ENCODE measurements around the gene APOC1.

APOC1 gene

DNA sequence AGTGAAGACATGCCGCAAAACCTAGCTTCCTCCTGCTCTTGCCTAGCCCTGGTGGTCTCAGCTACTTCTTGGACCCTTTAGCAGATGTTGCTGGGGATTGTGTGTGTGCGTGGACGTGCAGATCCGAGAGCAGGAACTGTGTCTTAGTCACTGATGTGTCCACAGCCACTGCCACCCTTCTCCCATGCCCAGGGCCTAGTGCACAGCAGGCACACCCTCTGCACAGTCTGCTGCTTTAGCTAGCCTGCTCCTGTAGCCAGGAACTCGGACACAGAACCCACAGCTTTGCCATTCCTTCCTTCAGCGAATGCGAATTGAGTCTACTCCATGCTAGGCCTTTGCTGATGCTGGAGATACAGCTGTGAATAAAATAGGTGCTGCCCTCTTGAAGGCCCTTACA lies 43.1 kb downstream of the APOC1 start:
- no peak for DNase-seq

DNA sequence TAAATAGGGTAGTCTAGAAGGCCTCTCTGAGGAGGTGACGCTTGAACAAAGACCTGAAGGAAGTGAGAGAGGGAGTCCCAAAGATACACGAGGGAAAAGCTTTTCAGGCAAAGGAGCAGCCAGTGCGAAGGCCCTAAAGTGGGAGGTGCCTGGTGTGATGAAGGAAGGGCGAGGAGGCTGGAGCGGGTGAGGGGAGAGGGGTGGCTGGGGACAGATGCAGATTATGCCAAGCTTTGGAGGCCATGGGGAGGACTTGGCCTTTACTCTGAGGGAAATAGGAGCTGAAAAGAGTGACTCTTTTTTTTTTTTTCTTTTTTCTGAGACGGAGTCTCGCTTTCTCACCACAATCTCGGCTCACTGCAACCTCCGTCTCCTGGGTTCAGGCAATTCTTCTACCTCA lies 43.7 kb downstream of the APOC1 start:
- DNase-seq: no peak

DNA sequence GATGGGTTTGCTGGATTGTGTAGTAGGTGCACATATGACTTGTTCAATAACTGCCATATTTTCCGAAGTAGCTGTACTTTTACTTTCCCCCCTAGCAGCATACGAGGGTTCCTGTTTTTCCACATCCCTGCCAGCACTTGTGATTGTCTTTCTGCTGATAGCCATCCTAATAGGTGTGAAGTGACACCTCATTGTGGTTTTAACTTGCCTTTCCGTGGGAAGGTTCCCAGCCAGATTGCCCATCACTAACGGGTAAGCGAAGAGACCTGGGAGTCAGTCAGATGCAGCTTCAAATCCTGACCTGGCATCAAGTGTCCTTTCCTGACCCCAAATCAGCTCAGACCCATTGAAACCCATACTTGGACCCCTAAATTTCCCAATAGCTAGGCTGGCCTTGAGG lies 45.3 kb downstream of the APOC1 start:
- no peak for DNase-seq

DNA sequence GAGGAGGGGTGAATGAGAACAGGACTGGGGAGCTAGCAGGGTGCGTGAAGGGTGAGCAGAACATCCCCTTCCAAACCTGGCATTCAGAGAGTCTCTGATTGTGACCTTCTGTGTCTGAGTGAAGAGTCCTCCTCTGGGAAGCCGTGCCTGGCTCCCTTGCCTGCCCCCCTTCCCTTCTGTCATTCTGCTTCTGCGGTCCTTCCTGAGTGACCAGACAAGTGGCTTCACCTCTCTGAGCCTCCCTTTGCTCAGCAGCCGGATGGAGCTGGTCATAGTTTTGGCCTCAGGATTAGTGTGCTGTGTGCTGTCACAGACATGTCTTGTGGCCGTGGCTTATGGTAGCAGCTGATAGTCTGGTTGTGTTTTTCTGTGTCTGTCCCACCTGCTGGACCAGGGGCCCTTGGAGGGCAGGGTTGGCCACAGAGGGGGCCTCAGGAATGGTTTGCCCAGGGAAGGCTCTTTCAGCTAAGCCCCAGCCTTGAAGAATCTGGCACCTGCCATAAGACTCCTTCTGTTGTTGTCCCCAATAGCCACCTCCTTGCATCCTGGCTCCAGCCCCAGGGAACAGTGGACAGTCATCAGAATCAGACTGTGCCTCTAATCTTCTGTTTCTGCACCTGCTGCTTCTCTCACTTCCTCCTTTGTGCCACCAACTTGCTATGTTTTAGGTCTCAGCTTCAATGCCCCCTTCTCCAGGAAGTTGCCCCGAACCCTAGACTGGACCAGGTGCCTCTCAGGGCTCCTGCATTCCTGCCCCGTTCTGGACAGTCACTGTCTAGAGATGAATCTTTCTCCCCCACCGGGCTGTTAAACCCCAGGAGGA lies 46.7 kb downstream of the APOC1 start:
- no peak for DNase-seq

DNA sequence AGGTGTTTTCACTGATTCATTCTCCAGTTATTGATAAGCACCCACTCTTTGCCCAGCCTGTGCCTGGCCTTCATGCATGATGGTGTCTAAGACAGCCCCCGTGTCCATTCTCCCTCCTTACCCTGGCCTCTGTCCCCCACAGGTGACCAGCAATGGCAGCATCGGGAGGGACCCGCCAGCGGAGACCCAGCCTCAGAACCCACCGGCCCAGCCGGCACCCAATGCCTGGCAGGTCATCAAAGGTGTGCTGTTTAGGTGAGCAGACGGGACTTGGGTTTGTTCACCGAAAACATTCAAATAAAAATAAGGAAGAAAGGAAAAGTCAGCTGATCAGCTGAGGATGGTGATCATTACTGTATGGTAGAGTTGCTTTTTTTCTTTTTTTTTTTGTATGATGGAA lies 47.4 kb downstream of the APOC1 start:
- DNase-seq: no peak

DNA sequence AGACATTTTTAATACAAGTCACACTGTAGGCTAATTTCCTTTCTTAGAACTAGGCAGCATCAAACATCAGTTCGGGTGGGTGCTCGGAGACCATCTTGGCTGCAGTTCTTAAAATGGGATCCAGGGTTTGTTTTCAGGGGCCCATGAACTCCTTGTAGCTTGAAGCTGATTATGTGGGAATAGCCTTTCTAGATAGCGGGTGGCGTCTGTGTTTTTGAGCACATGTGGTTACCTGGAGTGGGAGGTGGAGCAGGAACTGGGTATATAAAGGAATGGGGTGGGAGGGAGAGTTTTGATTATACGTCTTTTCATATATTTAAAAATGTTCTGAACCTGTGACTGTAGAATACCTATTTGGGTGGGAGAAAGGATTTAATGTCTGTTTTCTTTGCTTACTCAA lies 53.7 kb downstream of the APOC1 start:
- DNase-seq: no peak

DNA sequence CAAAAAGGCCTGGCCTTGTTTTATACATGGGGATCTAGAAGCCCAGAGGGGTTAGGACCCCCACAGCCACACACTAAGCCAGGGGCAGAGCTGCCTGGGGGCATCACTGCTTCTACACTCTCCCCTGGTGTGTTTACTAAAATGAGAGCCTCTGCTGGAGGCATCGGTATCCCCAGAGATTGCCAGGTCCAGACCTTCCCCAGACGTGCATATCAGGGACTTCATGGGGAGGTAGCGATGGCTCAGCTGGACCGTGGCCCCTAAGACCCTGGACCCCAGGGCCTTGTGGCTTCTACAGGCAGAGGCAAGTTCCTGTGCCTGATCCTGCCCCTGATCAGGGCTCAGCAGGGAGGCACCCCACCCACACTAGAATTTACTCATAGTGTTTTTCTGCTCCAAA lies 54.3 kb downstream of the APOC1 start:
- no peak for DNase-seq
